SU-DHL-6 (cell line): Measurements from ENCODE around the gene BTBD16.

Source experiments
- H2AFZ ChIP-seq: fragments of 200-600 bp; sonication (generic); 2 replicates; pipeline ENCODE4 v1.6.1; 2014; ENCODE audit warnings: low read depth, mild to moderate bottlenecking, moderate library complexity, mixed read lengths, antibody characterized with exemption, low read length; ENCODE audit not compliant: severe bottlenecking
- H3F3A ChIP-seq: fragments of 200-600 bp; shearing (Covaris generic); 2 replicates; pipeline ENCODE4 v1.6.0; 2016; ENCODE audit warnings: antibody characterized with exemption, mild to moderate bottlenecking; ENCODE audit not compliant: insufficient read depth
- H3K27ac ChIP-seq: fragments of 200-600 bp; sonication (generic); 2 replicates; pipeline ENCODE4 v1.5.1; 2016; ENCODE audit warnings: low read depth, mild to moderate bottlenecking, low read length, moderate library complexity, mixed read lengths
- H3K27me3 ChIP-seq: fragments of 200-600 bp; sonication (generic), shearing (Covaris generic); 2 replicates; pipeline ENCODE4 v1.6.0; 2014; ENCODE audit warnings: mild to moderate bottlenecking, low read length
- H3K36me3 ChIP-seq: fragments of 200-600 bp; sonication (generic); 2 replicates; pipeline ENCODE4 v1.6.1; 2014; ENCODE audit warnings: mild to moderate bottlenecking, low read length, mixed read lengths
- H3K4me2 ChIP-seq: fragments of 300-600, 200-600 bp; shearing (Covaris generic), sonication (generic); 2 replicates; pipeline ENCODE4 v1.6.0; 2014; ENCODE audit warnings: low read length, low read depth, mild to moderate bottlenecking; ENCODE audit not compliant: poor library complexity, severe bottlenecking
- H3K4me3 ChIP-seq: fragments of 200-600 bp; sonication (generic); 2 replicates; pipeline ENCODE4 v1.5.1; 2014; ENCODE audit warnings: antibody characterized with exemption, low read length, mild to moderate bottlenecking, mixed read lengths; ENCODE audit not compliant: insufficient read depth, poor library complexity, severe bottlenecking
- H3K79me2 ChIP-seq: fragments of 200-600 bp; sonication (generic); 2 replicates; pipeline ENCODE4 v1.6.1; 2014; ENCODE audit warnings: mild to moderate bottlenecking, low read length, moderate library complexity; ENCODE audit not compliant: insufficient read depth
- H3K9ac ChIP-seq: fragments of 200-600 bp; sonication (generic); 2 replicates; pipeline ENCODE4 v1.7.0; 2014; ENCODE audit warnings: mild to moderate bottlenecking, low read length
- H3K9me2 ChIP-seq: fragments of 200-600 bp; sonication (generic); replicated peaks from 2 replicates; pipeline ENCODE4 v1.6.1; 2014; ENCODE audit warnings: low read length; ENCODE audit not compliant: insufficient read depth
- H3K9me3 ChIP-seq: fragments of 200-600 bp; sonication (generic); 2 replicates; pipeline ENCODE4 v1.6.1; 2014; ENCODE audit warnings: low read length, mixed read lengths; ENCODE audit not compliant: insufficient read depth
- H4K20me1 ChIP-seq: fragments of 200-600 bp; sonication (generic); 2 replicates; pipeline ENCODE4 v1.6.1; 2014; ENCODE audit warnings: low read depth, mild to moderate bottlenecking, antibody characterized with exemption, low read length, moderate library complexity, mixed read lengths
- CTCF ChIP-seq: fragments of 200-600 bp; sonication (generic); IDR thresholded peaks from one replicate; pipeline ENCODE4 v1.5.1; 2017; ENCODE audit warnings: antibody characterized with exemption, mild to moderate bottlenecking, low read length, moderate library complexity; ENCODE audit not compliant: insufficient read depth, poor library complexity, severe bottlenecking
- EZH2phosphoT487 ChIP-seq: fragments of 200-600 bp; sonication (generic), shearing (Covaris generic); conservative IDR thresholded peaks from 2 replicates; pipeline ENCODE4 v1.6.1; 2018; ENCODE audit warnings: mild to moderate bottlenecking, antibody characterized with exemption, low read length, moderate library complexity, mixed read lengths

The BTBD16 gene

GRCh38 chr10:122224159-122224558 is 46.9 kb upstream of the BTBD16 start:
- TF ChIP-seq CTCF: no peak
- TF ChIP-seq EZH2phosphoT487: no peak
- H3K9me2 ChIP-seq: no peaks in the 10 kb centered on the region
- no peak overlapping the region for H3K4me2 ChIP-seq
- no peak overlapping the region for H2AFZ ChIP-seq
- H3K9me3 ChIP-seq: no peaks in the 10 kb centered on the region
- H4K20me1 ChIP-seq: no peaks in the 10 kb centered on the region
- no peak overlapping the region for H3K9ac ChIP-seq
- H3K27me3 ChIP-seq: no peaks in the 10 kb centered on the region
- H3K27ac ChIP-seq: no peak overlapping the region
- H3F3A ChIP-seq: no peaks in the 10 kb centered on the region
- H3K4me3 ChIP-seq: no peak overlapping the region
- no peaks in the 10 kb centered on the region for H3K36me3 ChIP-seq
- H3K79me2 ChIP-seq: no peaks in the 10 kb centered on the region

- TF ChIP-seq EZH2phosphoT487 (no peak), CTCF (no peak)
- Histone ChIP-seq H3K27ac (no peak overlapping the region), H2AFZ (no peak overlapping the region), H3K9me2 (no peaks in the 10 kb centered on the region), H3K4me3 (no peak overlapping the region), H3K79me2 (no peaks in the 10 kb centered on the region), H3K9ac (no peak overlapping the region), H3K27me3 (no peaks in the 10 kb centered on the region), H3F3A (no peaks in the 10 kb centered on the region), H3K9me3 (no peaks in the 10 kb centered on the region), H3K36me3 (no peaks in the 10 kb centered on the region), H4K20me1 (no peaks in the 10 kb centered on the region), H3K4me2 (no peak overlapping the region)
Measured at GRCh38 chr10:122225330-122225729, 45.8 kb upstream of the BTBD16 start.

GRCh38 chr10:122227754-122228153 is 43.3 kb upstream of the BTBD16 start:
- no peaks in the 10 kb centered on the region for H3K27me3 ChIP-seq
- no peak overlapping the region for H3K9ac ChIP-seq
- H3K79me2 ChIP-seq: no peaks in the 10 kb centered on the region
- H3K27ac ChIP-seq: no peak overlapping the region
- H3K9me3 ChIP-seq: no peaks in the 10 kb centered on the region
- no peaks in the 10 kb centered on the region for H4K20me1 ChIP-seq
- H2AFZ ChIP-seq: no peak overlapping the region
- H3K4me2 ChIP-seq: no peak overlapping the region
- no peaks in the 10 kb centered on the region for H3K9me2 ChIP-seq
- TF ChIP-seq CTCF (no peak), EZH2phosphoT487 (no peak)
- no peak overlapping the region for H3K4me3 ChIP-seq
- H3F3A ChIP-seq: no peaks in the 10 kb centered on the region
- no peaks in the 10 kb centered on the region for H3K36me3 ChIP-seq
